Transverse colon (tissue), 4 donors: ENCODE results near the gene PLCZ1.

Experiments used
- CTCF ChIP-seq, 5 experiments: fragments of 200-600 bp in 3 of 5; fragments of 450-650 bp in 2 of 5; sonication (generic) in 3 of 5; IDR thresholded peaks; 1 replicate in 2 of 5; 2 replicates in 3 of 5; pipeline ENCODE4 v1.5.1; 2016 to 2017; ENCODE audit warnings: antibody characterized with exemption in 5 of 5, inconsistent platforms in 3 of 5, mild to moderate bottlenecking in 2 of 5, moderate library complexity in 1 of 5
- POLR2AphosphoS5 ChIP-seq, 3 donors: sonication (generic); formaldehyde crosslinking; IDR thresholded peaks; one replicate each; pipeline ENCODE4 v1.6.1; 2016; ENCODE audit warnings: antibody characterized with exemption in 3 of 3

GRCh38 chr12:18689771-18690170, 48.0 kb downstream of the PLCZ1 start:
- TF ChIP-seq CTCF (IDR thresholded peaks at IDR 0.05) (no peak), POLR2AphosphoS5 (IDR thresholded peaks at IDR 0.05) (no peak)
